Sigmoid colon (tissue), 7 donors: Measurements from ENCODE around the gene MRO. TPM values are rescaled to one million over a fixed set of nuclear protein-coding genes. Genes with fewer than 3 reads are reported as not detected.

ENCODE experiments used
- DNase-seq: peaks from one replicate; pipeline ENCODE4 v3.0.0-alpha.2; 2019
- H3K27ac ChIP-seq, 4 donors: fragments of 200-600 bp; sonication (generic); one replicate each; pipeline ENCODE4 v1.5.1; 2016 to 2019; ENCODE audit warnings: mild to moderate bottlenecking in 1 of 4
- H3K27me3 ChIP-seq, 3 donors: fragments of 200-600 bp; sonication (generic); one replicate each; pipeline ENCODE4 v1.5.1; 2019; ENCODE audit warnings: mild to moderate bottlenecking in 1 of 3
- H3K36me3 ChIP-seq, 4 donors: fragments of 200-600 bp; sonication (generic); one replicate each; pipeline ENCODE4 v1.5.1; 2016 to 2019
- H3K4me1 ChIP-seq, 4 donors: fragments of 200-600 bp; sonication (generic); one replicate each; pipeline ENCODE4 v1.5.1; 2017 to 2019
- H3K4me3 ChIP-seq, 4 donors: fragments of 200-600 bp; sonication (generic); one replicate each; pipeline ENCODE4 v1.5.1; 2017 to 2019; ENCODE audit warnings: mild to moderate bottlenecking in 2 of 4, moderate library complexity in 1 of 4
- H3K9me3 ChIP-seq, 4 donors: fragments of 200-600 bp in 3 of 4; sonication (generic) in 3 of 4; one replicate each; pipeline versions ENCODE4 v1.5.1 to v1.6.1; 2013 to 2019
- CTCF ChIP-seq, 4 experiments: fragments of 450-650 bp in 3 of 4; fragments of 200-600 bp in 1 of 4; IDR thresholded peaks; one replicate each; pipeline ENCODE4 v1.5.1; 2016 to 2019; ENCODE audit warnings: antibody characterized with exemption in 4 of 4, mild to moderate bottlenecking in 3 of 4, moderate library complexity in 2 of 4
- EP300 ChIP-seq, 4 donors: sonication (generic); formaldehyde crosslinking; IDR thresholded peaks; one replicate each; pipeline ENCODE4 v1.6.1; 2017; ENCODE audit warnings: antibody characterized with exemption in 4 of 4
- POLR2A ChIP-seq, 2 donors: fragments of 450-650 bp; IDR thresholded peaks; one replicate each; pipeline ENCODE4 v1.6.1; 2016; ENCODE audit warnings: antibody characterized with exemption in 2 of 2, mild to moderate bottlenecking in 2 of 2, moderate library complexity in 2 of 2
- POLR2AphosphoS5 ChIP-seq, 4 donors: sonication (generic); formaldehyde crosslinking; IDR thresholded peaks; one replicate each; pipeline ENCODE4 v1.6.1; 2017; ENCODE audit warnings: antibody characterized with exemption in 4 of 4
- WGBS, 2 donors: extraction: QIAGEN DNeasy Blood & Tissue Kit; methylation state at CpG; one replicate each; pipeline ENCODE4 v1.1.7; 2013; 5-methylcytosine and 5-hydroxymethylcytosine counted together
- intact Hi-C: fragments of 100-400 bp; cut with DNase I; formaldehyde crosslinking; loops from one replicate; pipeline ENCODE4 v1.15.1; 2023
- polyA plus RNA-seq, 3 donors: library from polyadenylated mRNA; stranded (reverse); fragments of 200-250 nt; gene quantifications; one replicate each; pipeline ENCODE4 v1.2.3, GENCODE V29; 2013
- total RNA-seq, 4 donors: library from RNA; depleted of rRNA; stranded (reverse); fragments of >200 nt; gene quantifications; one replicate each; pipeline ENCODE4 v1.1.0, GENCODE V29; 2016
- donor health status: healthy with polysubstance abuse.
- donor health status: Bipolar disorder and iron deficiency.
- donor health status: healthy.

The MRO gene
- total and polyA plus RNA-seq, 7 donors = under 0.01 to 2.5 (median 0.43) TPM; not detected in 1

- Histone ChIP-seq H3K27ac (no peak overlapping the region), H3K4me3 (no peak overlapping the region), H3K36me3 (no peaks in the 10 kb centered on the region), H3K27me3 (no peaks in the 10 kb centered on the region), H3K9me3 (no peaks in the 10 kb centered on the region), H3K4me1 (no peaks in the 10 kb centered on the region)
- no peak for DNase-seq
- intact Hi-C loops = no loop called here
- 72 to 83% methylated on average over 7 of the region's 7 CpGs for WGBS, 2 donors
- TF ChIP-seq CTCF (IDR thresholded peaks at IDR 0.05) = no peak
- TF ChIP-seq EP300 (IDR thresholded peaks at IDR 0.05) = no peak
- TF ChIP-seq POLR2AphosphoS5 (IDR thresholded peaks at IDR 0.05) = no peak
These were observed 28.3 kb upstream of the MRO start for GRCh38 chr18:50848061-50848551.

- TF ChIP-seq CTCF (IDR thresholded peaks at IDR 0.05) (no peak), POLR2A (IDR thresholded peaks at IDR 0.05) (no peak), EP300 (IDR thresholded peaks at IDR 0.05) (no peak), POLR2AphosphoS5 (IDR thresholded peaks at IDR 0.05) (no peak)
- Histone ChIP-seq H3K4me3 (no peak overlapping the region), H3K27me3 (no peaks in the 10 kb centered on the region), H3K4me1 (no peaks in the 10 kb centered on the region), H3K36me3 (no peaks in the 10 kb centered on the region), H3K27ac (no peak overlapping the region), H3K9me3 (no peaks in the 10 kb centered on the region)
- intact Hi-C loops = no loop called here
- DNase-seq = no peak
- 94 to 95% methylated on average over 4 of the region's 4 CpGs for WGBS, 2 donors
These were observed 27.4 kb upstream of the MRO start for GRCh38 chr18:50847192-50847591.

- Histone ChIP-seq H3K36me3 (no peaks in the 10 kb centered on the region), H3K27me3 (no peaks in the 10 kb centered on the region), H3K27ac (no peak overlapping the region), H3K4me3 (no peak overlapping the region), H3K9me3 (no peaks in the 10 kb centered on the region), H3K4me1 (no peaks in the 10 kb centered on the region)
- TF ChIP-seq CTCF (IDR thresholded peaks at IDR 0.05) (no peak), POLR2A (IDR thresholded peaks at IDR 0.05) (no peak), EP300 (IDR thresholded peaks at IDR 0.05) (no peak), POLR2AphosphoS5 (IDR thresholded peaks at IDR 0.05) (no peak)
- intact Hi-C loops = no loop called here
- WGBS, 2 donors = 30 to 68% methylated on average over 3 of the region's 3 CpGs
- DNase-seq = no peak
These were observed 25.1 kb upstream of the MRO start for GRCh38 chr18:50844960-50845359.

DNA sequence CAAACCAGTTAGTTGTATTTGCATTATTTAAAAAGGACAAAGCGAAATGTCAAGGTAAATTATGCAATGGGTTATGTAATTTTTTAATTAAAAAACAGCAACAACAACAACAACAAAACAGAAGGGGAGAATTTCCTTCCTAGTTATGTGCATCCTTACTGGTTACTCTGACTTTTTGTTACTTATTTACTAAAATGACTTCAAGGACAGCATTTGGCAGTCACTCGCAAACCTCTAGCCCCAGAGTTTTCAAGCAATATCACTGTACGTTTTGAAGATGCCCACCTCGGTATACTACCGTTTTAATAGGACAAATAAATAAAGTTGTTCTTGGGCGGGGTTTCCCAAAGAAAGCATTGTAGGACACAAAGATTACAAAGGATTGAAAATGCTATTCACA is 24.7 kb upstream of the MRO start:
- TF ChIP-seq CTCF (IDR thresholded peaks at IDR 0.05) (no peak), EP300 (IDR thresholded peaks at IDR 0.05) (no peak), POLR2A (IDR thresholded peaks at IDR 0.05) (no peak), POLR2AphosphoS5 (IDR thresholded peaks at IDR 0.05) (no peak)

DNA sequence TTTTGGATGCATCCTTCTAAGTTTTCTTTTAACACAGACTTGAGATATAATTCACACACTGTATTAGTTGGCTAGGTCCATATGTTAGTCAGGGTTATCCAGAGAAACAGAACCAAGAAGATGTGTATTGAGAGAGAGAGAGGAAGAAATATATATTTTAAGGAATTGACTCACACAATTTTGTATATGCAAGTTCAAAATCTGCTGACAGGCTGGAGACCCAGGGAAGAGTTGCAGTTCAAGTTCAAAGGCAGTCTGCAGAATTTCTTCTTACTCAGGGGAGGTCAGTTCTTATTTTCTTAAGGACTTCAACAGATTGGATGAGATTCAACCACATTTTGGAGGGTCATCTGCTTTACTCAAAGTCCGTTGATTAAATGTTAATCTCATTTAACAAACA is 23.0 kb upstream of the MRO start:
- no peaks in the 10 kb centered on the region for H3K27me3 ChIP-seq
- H3K4me1 ChIP-seq = no peaks in the 10 kb centered on the region
- 0 to 48% methylated on average over 1 of the region's 1 CpG for WGBS, 2 donors
- intact Hi-C loops = no loop called here
- H3K9me3 ChIP-seq = no peaks in the 10 kb centered on the region
- H3K4me3 ChIP-seq = no peak overlapping the region
- TF ChIP-seq POLR2AphosphoS5 (IDR thresholded peaks at IDR 0.05) = no peak
- TF ChIP-seq POLR2A (IDR thresholded peaks at IDR 0.05) = no peak
- no peak for TF ChIP-seq CTCF (IDR thresholded peaks at IDR 0.05)
- no peak for TF ChIP-seq EP300 (IDR thresholded peaks at IDR 0.05)
- H3K27ac ChIP-seq = no peak overlapping the region
- no peaks in the 10 kb centered on the region for H3K36me3 ChIP-seq
- DNase-seq = no peak

More for the DNA sequence above, 24.7 kb upstream of the MRO start:
- no peaks in the 10 kb centered on the region for H3K9me3 ChIP-seq
- 19 to 73% methylated on average over 6 of the region's 6 CpGs for WGBS, 2 donors
- no peak for DNase-seq
- intact Hi-C loops = no loop called here
- H3K4me3 ChIP-seq = no peak overlapping the region
- no peaks in the 10 kb centered on the region for H3K27me3 ChIP-seq
- no peak overlapping the region for H3K27ac ChIP-seq
- no peaks in the 10 kb centered on the region for H3K4me1 ChIP-seq
- H3K36me3 ChIP-seq = no peaks in the 10 kb centered on the region
